Naive thymus-derived CD4-positive, alpha-beta T cell (primary cell): ENCODE results near the gene ST8SIA5. TPM values are rescaled to one million over a fixed set of nuclear protein-coding genes. Genes with fewer than 3 reads are reported as not detected.

ENCODE experiments used
- ATAC-seq: fragments of 150-1000 bp; cut with Tn5 transposase; 2 replicates; pipeline ENCODE4 v1.10.0; 2021; ENCODE audit warnings: mild to moderate bottlenecking, moderate library complexity
- CTCF ChIA-PET: fragments of 350-600 bp; sonication (Branson Sonifier 250); formaldehyde crosslinking; loops from one replicate; lab custom pipeline; 2021; ENCODE audit warnings: antibody characterized with exemption; lab: Charles Lee
- POLR2A ChIA-PET: fragments of 350-600 bp; sonication (Branson Sonifier 250); formaldehyde crosslinking; loops from one replicate; lab custom pipeline; 2021; ENCODE audit warnings: antibody characterized with exemption, inconsistent platforms; lab: Charles Lee
- DNase-seq, 9 donors: peaks; one replicate each; pipeline versions ENCODE4 v3.0.0 to v3.0.0-alpha.2; 2020 to 2022; ENCODE audit warnings: mixed read lengths in 1 of 9
- H3K27ac ChIP-seq: one replicate; pipeline ENCODE4 v1.7.0; 2013; ENCODE audit warnings: mild to moderate bottlenecking, low read depth, low read length, moderate library complexity
- H3K27me3 ChIP-seq, 2 donors: one replicate each; pipeline ENCODE4 v1.7.0; 2013; ENCODE audit warnings: low read length in 2 of 2, mild to moderate bottlenecking in 2 of 2, moderate library complexity in 2 of 2; ENCODE audit not compliant: control insufficient read depth in 2 of 2, insufficient read depth in 2 of 2
- H3K36me3 ChIP-seq, 3 experiments: 1 replicate in 2 of 3; 2 replicates in 1 of 3; pipeline ENCODE4 v1.7.0; 2013; ENCODE audit warnings: low read length in 3 of 3, mild to moderate bottlenecking in 3 of 3, moderate library complexity in 1 of 3; ENCODE audit not compliant: insufficient read depth in 3 of 3, control insufficient read depth in 2 of 3
- H3K4me1 ChIP-seq, 2 donors: one replicate each; pipeline ENCODE4 v1.7.0; 2013; ENCODE audit warnings: low read length in 2 of 2, mild to moderate bottlenecking in 2 of 2, moderate library complexity in 1 of 2; ENCODE audit not compliant: control insufficient read depth in 2 of 2, insufficient read depth in 2 of 2
- H3K4me3 ChIP-seq: 2 replicates; pipeline ENCODE4 v1.7.0; 2013; ENCODE audit warnings: mild to moderate bottlenecking, low read length
- H3K9me3 ChIP-seq, 3 experiments: 1 replicate in 2 of 3; 2 replicates in 1 of 3; pipeline ENCODE4 v1.7.0; 2013; ENCODE audit warnings: low read length in 3 of 3; ENCODE audit not compliant: control insufficient read depth in 2 of 3
- H3K27ac Mint-ChIP-seq, 9 donors: one replicate each; pipeline ENCODE4 v1.8.0; 2020 to 2022; ENCODE audit warnings: mixed read lengths in 9 of 9, mild to moderate bottlenecking in 8 of 9, moderate library complexity in 5 of 9, inconsistent platforms in 2 of 9
- H3K27me3 Mint-ChIP-seq, 5 donors: one replicate each; pipeline ENCODE4 v1.8.0; 2021 to 2022; ENCODE audit warnings: mixed read lengths in 5 of 5, mild to moderate bottlenecking in 1 of 5
- H3K36me3 Mint-ChIP-seq, 5 donors: one replicate each; pipeline ENCODE4 v1.8.0; 2020 to 2022; ENCODE audit warnings: mixed read lengths in 5 of 5, mild to moderate bottlenecking in 3 of 5, inconsistent platforms in 1 of 5
- H3K4me1 Mint-ChIP-seq, 7 donors: one replicate each; pipeline ENCODE4 v1.8.0; 2020 to 2022; ENCODE audit warnings: mixed read lengths in 7 of 7, mild to moderate bottlenecking in 3 of 7, inconsistent platforms in 1 of 7
- H3K4me3 Mint-ChIP-seq, 10 donors: one replicate each; pipeline ENCODE4 v1.8.0; 2020 to 2022; ENCODE audit warnings: mild to moderate bottlenecking in 10 of 10, mixed read lengths in 10 of 10, moderate library complexity in 6 of 10, inconsistent platforms in 2 of 10
- H3K9me3 Mint-ChIP-seq, 11 donors: one replicate each; pipeline ENCODE4 v1.8.0; 2020 to 2022; ENCODE audit warnings: mixed read lengths in 11 of 11, mild to moderate bottlenecking in 4 of 11, inconsistent platforms in 1 of 11, moderate library complexity in 1 of 11
- intact Hi-C, 2 donors: fragments of 100-400 bp; cut with micrococcal nuclease; formaldehyde crosslinking; loops; one replicate each; pipeline ENCODE4 v1.15.1; 2023
- polyA plus RNA-seq, 2 donors: library from polyadenylated mRNA; unstranded; fragments of 300-500 nt; fragmentation: Illumina TruSeq; gene quantifications; one replicate each; pipeline ENCODE4 v1.2.3, GENCODE V29; 2021
- total RNA-seq, 6 experiments: library from RNA in 5 of 6; stranded (reverse) in 5 of 6; gene quantifications; 1 replicate in 5 of 6; 2 replicates in 1 of 6; pipeline ENCODE4 v1.2.3 and lab custom pipeline; 2021 to 2026

Gene ST8SIA5
- total and polyA plus RNA-seq, 7 experiments from 2014 or later, result 0.02 to 0.11 TPM; not detected in 5

- POLR2A ChIA-PET, result no interaction called here
These were observed 135.6 kb downstream of the ST8SIA5 start for GRCh38 chr18:46621111-46621766.

DNA sequence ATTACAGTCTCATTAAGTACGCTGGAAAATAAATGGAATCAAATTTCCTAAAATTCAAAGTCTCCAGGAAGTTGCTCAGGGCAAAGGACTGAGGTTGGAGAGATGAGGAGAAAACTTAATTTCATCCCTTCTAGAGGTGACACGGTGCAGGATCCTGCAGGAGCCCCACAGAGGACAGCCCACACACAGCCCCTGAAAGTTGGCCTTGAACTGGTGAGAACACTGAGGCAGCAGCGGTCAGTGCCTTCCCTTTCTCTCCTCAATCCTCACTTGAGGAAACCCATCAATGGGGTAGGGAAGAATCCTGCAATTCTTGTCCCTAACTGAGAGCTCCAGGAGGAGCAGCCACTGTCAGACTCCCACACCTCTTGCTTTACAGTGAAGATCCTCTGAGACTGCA, 137.3 kb downstream of the ST8SIA5 start:
- Histone ChIP-seq H3K27me3 (no peaks in the 10 kb centered on the region), H3K4me1 (peaks cover 22 to 29% of the 10 kb centered on the region in 2 donors), H3K36me3 (no peaks in the 10 kb centered on the region), H3K27ac (no peak overlapping the region), H3K9me3 (no peaks in the 10 kb centered on the region), H3K4me3 (no peak overlapping the region)
- ChIA-PET POLR2A (no interaction called here), CTCF (no interaction called here)
- Mint-ChIP-seq H3K9me3 (peaks cover 0 to 1% (median 0%) of the 10 kb centered on the region in 11 donors), H3K4me1 (peaks cover 15 to 42% (median 40%) of the 10 kb centered on the region in 7 donors), H3K4me3 (no peak overlapping the region), H3K27ac (no peak overlapping the region), H3K36me3 (peaks cover 0 to 4% (median 0%) of the 10 kb centered on the region in 5 donors), H3K27me3 (peaks cover 0 to 10% (median 0%) of the 10 kb centered on the region in 5 donors)
- DNase-seq, result no peak
- intact Hi-C loops, result no loop called here
- no peak for ATAC-seq

More at GRCh38 chr18:46621111-46621766, 135.6 kb downstream of the ST8SIA5 start:
- peak in 1 of 9 donors; percentile 19 for DNase-seq
- H3K9me3 ChIP-seq, result no peaks in the 10 kb centered on the region
- no peak overlapping the region for H3K27ac ChIP-seq
- H3K36me3 ChIP-seq, result no peaks in the 10 kb centered on the region
- H3K4me1 Mint-ChIP-seq, result peaks cover 21 to 51% (median 47%) of the 10 kb centered on the region in 7 donors
- peak; percentile 19 for ATAC-seq
- H3K27me3 Mint-ChIP-seq, result peaks cover 0 to 6% (median 0%) of the 10 kb centered on the region in 5 donors
- CTCF ChIA-PET, result no interaction called here
- H3K4me3 Mint-ChIP-seq, result peak overlapping the region in 5 of 10 donors; percentile 7 to 28 (median 14)
- intact Hi-C loops, result loop anchor here in 1 of 2 donors (5.0 kb wide), 1 partner anchor 934 kb away; no protein-coding TSS in a partner anchor
- no peak overlapping the region for H3K4me3 ChIP-seq
- H3K4me1 ChIP-seq, result peaks cover 26 to 29% of the 10 kb centered on the region in 2 donors
- peak overlapping the region in 7 of 9 donors; percentile 33 to 87 (median 71) for H3K27ac Mint-ChIP-seq
- no peaks in the 10 kb centered on the region for H3K27me3 ChIP-seq
- peaks cover 0 to 1% (median 0%) of the 10 kb centered on the region in 11 donors for H3K9me3 Mint-ChIP-seq
- peaks cover 0 to 3% (median 0%) of the 10 kb centered on the region in 5 donors for H3K36me3 Mint-ChIP-seq

Other genes with a start within 250 kb of the ST8SIA5 start
- 1 to 10 TPM in 1 of 5 experiments, under 1 TPM in 3, not detected in 1; 0.08 to 1.2 (median 0.23) TPM for gene LOXHD1, start 99.8 kb downstream of the ST8SIA5 start, total RNA-seq
- not detected for gene LOXHD1, start 99.8 kb downstream of the ST8SIA5 start, polyA plus RNA-seq
- gene PIAS2, start 160.5 kb upstream of the ST8SIA5 start, total RNA-seq, result 10 to 100 TPM; 29.8 to 40.6 (median 36.1) TPM
- 10 to 100 TPM; 16.3 to 20.8 TPM for gene PIAS2, start 160.5 kb upstream of the ST8SIA5 start, polyA plus RNA-seq
- 1 to 10 TPM; 1.1 to 2.8 (median 1.7) TPM for gene KATNAL2, start 160.5 kb upstream of the ST8SIA5 start, total RNA-seq
- not detected for gene KATNAL2, start 160.5 kb upstream of the ST8SIA5 start, polyA plus RNA-seq